HG03039 (cell line): ENCODE data around the gene ECSCR.
"Not testable (repeated sequence)": the region's sequence is repeated elsewhere in the genome, so short reads cannot be mapped to it uniquely, and the experiment has no call there.

Experiments used
- ATAC-seq: cut with Tn5 transposase; IDR thresholded peaks from one replicate; pipeline ENCODE4 v1.9.1; 2021; ENCODE audit warnings: mild to moderate bottlenecking, moderate library complexity; ENCODE audit not compliant: unreplicated experiment

Gene ECSCR

GRCh38 chr5:139414581-139415130, 47.9 kb downstream of the ECSCR start:
- no peak for ATAC-seq

DNA sequence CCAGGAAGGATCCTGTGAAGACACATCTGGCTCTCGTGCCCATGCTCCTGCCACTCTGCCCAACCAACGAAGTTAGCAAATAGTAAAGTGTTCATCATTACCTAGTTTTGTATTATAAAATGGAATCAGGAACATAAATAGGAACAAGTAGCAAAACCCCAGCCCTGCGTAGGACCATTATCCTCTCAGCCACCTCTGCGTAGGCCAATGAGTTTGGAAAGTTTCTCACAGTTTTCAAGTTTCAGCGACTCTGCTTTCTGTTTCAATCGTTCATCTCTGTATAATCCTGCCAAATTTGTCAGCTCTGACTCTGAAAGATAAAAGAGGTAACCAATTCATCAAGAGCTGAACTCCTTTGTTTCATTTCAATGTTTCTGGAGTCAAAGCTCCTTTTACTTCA, 48.6 kb downstream of the ECSCR start:
- ATAC-seq = no peak

- ATAC-seq = no peak
These were observed 49.4 kb downstream of the ECSCR start for GRCh38 chr5:139413153-139413552.

GRCh38 chr5:139410993-139411828, 51.3 kb downstream of the ECSCR start:
- ATAC-seq = no peak

DNA sequence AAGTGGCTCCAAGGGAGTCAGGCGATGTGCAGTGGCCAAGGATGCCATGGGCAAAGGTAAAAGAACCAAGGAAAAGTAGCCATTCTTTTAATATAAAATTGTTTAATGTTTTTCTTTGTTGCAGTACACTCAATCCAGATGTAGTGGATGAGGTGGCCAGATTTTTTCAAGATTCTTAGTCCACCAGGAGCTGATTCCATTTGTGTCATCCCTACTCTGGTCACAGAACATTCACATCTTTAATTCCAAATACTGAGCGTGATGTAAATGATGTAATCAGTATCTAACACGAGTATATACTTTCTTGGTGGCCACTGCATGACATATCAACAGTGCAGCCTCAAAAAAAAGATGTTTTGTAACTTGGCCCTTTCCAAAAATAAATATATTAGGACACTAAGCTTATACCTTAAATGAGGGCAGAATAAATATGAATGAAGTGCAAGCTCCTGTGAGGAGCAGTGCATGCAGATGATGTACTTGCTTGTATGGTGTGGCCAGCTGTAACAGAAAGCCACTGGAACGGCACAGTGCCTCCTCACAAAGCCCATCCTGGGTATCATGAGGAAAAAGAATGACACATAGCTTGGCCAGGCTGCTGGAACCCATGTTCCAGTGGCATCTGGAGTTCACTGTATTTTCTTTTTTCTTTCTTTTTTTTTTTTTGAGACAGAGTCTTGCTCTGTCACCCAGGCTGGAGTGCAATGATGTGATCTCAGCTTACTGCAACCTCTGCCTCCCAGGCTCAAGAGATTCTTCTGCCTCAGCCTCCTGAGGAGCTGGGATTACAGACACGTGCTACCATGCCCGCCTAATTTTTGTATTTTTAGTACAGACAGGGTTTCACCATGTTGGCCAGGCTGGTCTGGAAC, 52.2 kb downstream of the ECSCR start:
- no peak for ATAC-seq

DNA sequence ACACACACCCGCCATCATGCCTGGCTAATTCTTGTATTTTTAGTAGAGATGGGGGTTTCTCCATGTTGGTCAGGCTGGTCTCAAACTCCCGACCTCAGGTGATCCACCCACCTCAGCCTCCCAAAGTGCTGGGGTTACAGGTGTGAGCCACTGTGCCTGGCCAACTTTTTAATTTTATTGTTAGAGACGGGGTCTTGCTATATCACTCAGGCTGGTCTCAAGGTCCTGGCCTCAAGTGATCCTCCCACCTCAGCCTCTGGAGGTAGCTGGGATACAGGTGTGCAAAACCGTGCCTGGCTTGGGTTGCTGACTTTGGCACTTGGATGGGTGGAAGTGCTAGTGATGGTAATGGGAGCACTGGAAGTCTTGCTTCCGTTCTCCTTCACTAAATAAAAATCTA, 53.4 kb downstream of the ECSCR start:
- not testable (repeated sequence) for ATAC-seq

GRCh38 chr5:139408191-139408590, 54.4 kb downstream of the ECSCR start:
- ATAC-seq = no peak

GRCh38 chr5:139407517-139407916, 55.0 kb downstream of the ECSCR start:
- no peak for ATAC-seq

DNA sequence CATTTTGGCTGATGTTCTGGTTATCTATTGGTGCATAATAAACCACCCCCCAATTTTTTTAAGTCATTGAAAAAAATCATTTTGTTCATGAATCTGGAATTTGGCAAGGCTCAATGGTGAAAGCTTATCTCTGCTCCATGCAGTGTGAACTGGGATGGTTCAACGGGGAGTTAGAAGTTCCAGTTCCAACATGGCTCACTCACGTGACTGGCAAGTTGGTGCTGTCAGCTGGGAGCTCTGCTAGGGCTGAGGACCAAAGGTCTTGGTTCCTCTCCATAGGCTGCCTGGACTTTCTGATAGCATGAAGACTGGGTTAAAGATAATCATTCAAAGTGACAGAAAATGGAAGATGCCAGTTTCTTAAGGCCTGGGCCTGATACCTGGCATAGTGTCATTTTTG, 55.6 kb downstream of the ECSCR start:
- no peak for ATAC-seq

GRCh38 chr5:139404484-139404840, 58.1 kb downstream of the ECSCR start:
- no peak for ATAC-seq

GRCh38 chr5:139403787-139404483, 58.6 kb downstream of the ECSCR start, which contains the start of gene SPATA24:
Gene SPATA24 (minus strand): TSS chr5:139404089. CDS start chr5:139404060, 29 bp downstream.
- peak; percentile 71 for ATAC-seq

DNA sequence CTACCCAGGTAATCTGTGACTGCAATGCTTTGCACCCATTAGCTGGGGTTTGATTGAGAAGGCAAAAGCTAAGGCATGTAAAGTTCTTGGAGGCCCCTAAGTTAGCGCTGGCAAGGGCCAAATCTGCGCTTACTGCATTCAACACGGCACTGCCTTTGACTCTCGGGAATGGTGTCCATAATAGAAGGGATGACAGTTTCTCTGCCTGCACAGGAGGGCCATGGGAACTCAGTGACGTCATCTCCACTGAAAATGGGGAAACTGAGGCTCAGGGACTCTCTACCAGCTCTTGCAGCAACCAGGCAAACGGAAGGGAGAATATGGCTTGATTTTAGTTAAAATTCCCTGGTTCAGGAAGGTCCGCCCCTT, 59.1 kb downstream of the ECSCR start:
- ATAC-seq = no peak

- no peak for ATAC-seq
These were observed 59.9 kb downstream of the ECSCR start for GRCh38 chr5:139402561-139403158.

- no peak for ATAC-seq
These were observed 61.0 kb downstream of the ECSCR start for GRCh38 chr5:139401546-139401945.

- peak; percentile 34 for ATAC-seq
These were observed 62.9 kb downstream of the ECSCR start for GRCh38 chr5:139399501-139400121.
